Heart right ventricle (tissue), 16 donors: ENCODE results near the gene IGF2BP2. TPM values are rescaled to one million over a fixed set of nuclear protein-coding genes. Genes with fewer than 3 reads are reported as not detected.

ENCODE experiments used
- ATAC-seq, 8 donors: fragments of 200-7000 bp; cut with Tn5 transposase; one replicate each; pipeline ENCODE4 v1.9.1; 2020; ENCODE audit warnings: mild to moderate bottlenecking in 8 of 8, moderate library complexity in 8 of 8, moderate number of reproducible peaks in 1 of 8
- DNase-seq, 2 donors: peaks; one replicate each; pipeline ENCODE4 v3.0.0-alpha.2; 2020
- H3K27ac ChIP-seq, 10 donors: fragments of 200-600 bp; sonication (generic) in 2 of 10; one replicate each; pipeline versions ENCODE4 v1.5.0 to v1.8.0; 2020 to 2022; ENCODE audit warnings: mild to moderate bottlenecking in 3 of 10
- H3K27me3 ChIP-seq, 7 donors: fragments of 200-600 bp; one replicate each; pipeline ENCODE4 v1.8.0; 2021 to 2022; ENCODE audit warnings: mild to moderate bottlenecking in 2 of 7
- H3K36me3 ChIP-seq, 9 donors: fragments of 200-600 bp; sonication (generic) in 1 of 9; one replicate each; pipeline versions ENCODE4 v1.5.0 to v1.8.0; 2020 to 2022; ENCODE audit warnings: mild to moderate bottlenecking in 2 of 9
- H3K4me1 ChIP-seq, 9 donors: fragments of 200-600 bp; sonication (generic) in 1 of 9; one replicate each; pipeline versions ENCODE4 v1.5.0 to v1.8.0; 2020 to 2022; ENCODE audit warnings: mild to moderate bottlenecking in 4 of 9
- H3K4me3 ChIP-seq, 10 donors: fragments of 200-600 bp; sonication (generic) in 2 of 10; one replicate each; pipeline versions ENCODE4 v1.5.0 to v1.8.0; 2020 to 2022; ENCODE audit warnings: mild to moderate bottlenecking in 7 of 10, moderate library complexity in 2 of 10
- H3K9me3 ChIP-seq, 11 donors: fragments of 200-600 bp in 10 of 11; sonication (generic) in 2 of 11; one replicate each; pipeline versions ENCODE4 v1.5.0 to v1.8.0; 2013 to 2022; ENCODE audit warnings: mild to moderate bottlenecking in 2 of 11, control low read depth in 1 of 11, moderate library complexity in 1 of 11
- WGBS, 2 donors: extraction: QIAGEN DNeasy Blood & Tissue Kit; methylation state at CpG; one replicate each; pipeline ENCODE4 v1.1.7; 2013; ENCODE audit warnings: inconsistent platforms in 1 of 2; 5-methylcytosine and 5-hydroxymethylcytosine counted together
- intact Hi-C, 10 donors: fragments of 100-400 bp; cut with DNase I; formaldehyde crosslinking; loops; one replicate each; pipeline versions ENCODE4 v1.11.1 to v1.14.2; 2022
- long read RNA-seq, 3 donors: library from polyadenylated mRNA; unstranded; transcript quantifications; one replicate each; pipeline ENCODE4 v2.0.0, GENCODE V29; 2020 to 2021
- polyA plus RNA-seq, 2 donors: library from polyadenylated mRNA; stranded (reverse); fragments of 200-250 nt; gene quantifications; one replicate each; pipeline ENCODE4 v1.2.3, GENCODE V29; 2013
- total RNA-seq, 10 donors: library from RNA; stranded (reverse); fragmentation: NEBNext Ultra II Directional in 3 of 10; extraction: Animal tissue kit (Norgen Biotek cat#: 25700) in 3 of 10; gene quantifications; one replicate each; pipeline versions ENCODE4 v1.2.1 to v1.2.4, GENCODE V29; 2021 to 2023
- TF ChIP-seq, protein P1 (sequence below), 9 donors: fragments of 200-600 bp; sonication (generic) in 2 of 9; IDR thresholded peaks; one replicate each; pipeline versions ENCODE4 v1.5.0 to v1.8.0; 2021 to 2022; ENCODE audit warnings: antibody characterized with exemption in 9 of 9, mild to moderate bottlenecking in 5 of 9, moderate library complexity in 1 of 9
- donor health status: Arrhythmogenic right ventricular cardiomyopathy.
- donor health status: ischemic (EF 13 %, LVEDD 7.1; RV severe dilation, severe dysfunction).
- donor health status: healthy with polysubstance abuse.
- donor health status: DM: no; HTN: yes; CAD: no.
- donor health status: DM: no; HTN: no; CAD: no.
- donor health status: ischemic (EF 25% LVEDD 6.9; RV normal size, moderate dysfunction).
- donor health status: ischemic (EF 25% LVEDD 5.7; RV mildly dilated, moderate dysfunction).
- donor health status: healthy.
- donor health status: DM: yes; HTN: yes; CAD: no.
- donor health status: Ischemic cardiomyopathy.
- donor health status: ischemic (EF 35%, LVEDD 5.7; RV mildly dilated, moderate dysfunction).
- donor health status: nonischemic (EF 11% LVEDD 7.7; RV severe dilation, severe dysfunction).
- donor health status: DM: yes; HTN: yes; CAD: no.
- donor health status: PGD.
- donor health status: ischemic (EF 29% LVEDD 5.4; RV normal size, mild dysfunction).
- donor health status: nonischemic (EF 23%, LVEDD 6.1; RV moderate dilation, normal function).

The IGF2BP2 gene
- total RNA-seq (10 to 100 TPM; 13.0 to 17.8 (median 15.7) TPM), polyA plus RNA-seq (10 to 100 TPM in 1 of 2 donors, 1 to 10 TPM in 1; 9.4 to 10.7 TPM)
- long read RNA-seq, donor 1, partial matches to known transcripts: 1 of 5 reads
- long read RNA-seq, donor 1, other reads (novel, unspliced or antisense): 4 of 5 reads
- long read RNA-seq, donor 2, transcript IGF2BP2-201 (15 exons, 3,291 nt): major isoform, 7 of 17 reads
- long read RNA-seq, donor 2, partial matches to known transcripts: 6 of 17 reads
- long read RNA-seq, donor 2, other reads (novel, unspliced or antisense): 3 of 17 reads
- long read RNA-seq, donor 3, partial matches to known transcripts: 3 of 9 reads
- long read RNA-seq, donor 3, other reads (novel, unspliced or antisense): 6 of 9 reads

DNA sequence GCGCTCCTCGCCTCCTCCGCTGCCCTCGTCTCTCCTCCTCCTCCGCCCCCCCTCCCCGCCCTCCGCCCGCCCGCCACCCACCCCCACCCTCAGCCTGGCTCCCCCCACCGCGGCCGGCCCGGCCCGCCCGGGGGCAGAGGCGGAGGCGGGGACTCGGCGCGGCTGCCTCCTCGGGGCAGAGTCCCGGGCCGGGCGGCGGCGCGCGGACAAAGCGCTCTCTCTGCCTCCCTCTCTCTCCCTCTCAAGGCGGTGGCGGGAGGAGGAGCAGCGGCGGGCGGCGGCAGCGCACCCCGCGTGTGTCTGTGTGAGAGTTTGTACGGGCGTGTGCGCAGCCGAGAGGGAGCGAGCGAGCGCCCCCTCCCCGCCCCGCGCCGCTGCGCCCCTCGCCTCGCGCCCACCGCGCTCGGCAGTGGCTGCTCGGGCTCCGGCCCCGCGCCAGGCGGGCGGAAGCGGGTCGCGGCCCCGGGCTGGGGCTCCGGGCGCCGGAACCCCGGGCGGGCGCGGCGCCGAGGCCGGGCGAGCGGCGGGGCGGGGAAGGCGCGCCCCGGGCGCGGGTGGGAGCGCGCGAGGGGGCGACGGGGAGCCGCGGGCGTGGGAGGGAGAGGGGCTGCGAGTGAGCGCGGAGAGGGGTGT lies at the start of gene IGF2BP2:
Gene IGF2BP2, minus strand, starts transcription at position 37 of the 633 bp plus-strand sequence. CDS start 82 bp downstream, outside the sequence.
- no peaks in the 10 kb centered on the region for H3K36me3 ChIP-seq
- peaks cover 0 to 59% (median 41%) of the 10 kb centered on the region in 7 donors for H3K27me3 ChIP-seq
- peaks cover 2 to 27% (median 16%) of the 10 kb centered on the region in 9 donors for H3K4me1 ChIP-seq
- H3K4me3 ChIP-seq: peak within 1 kb of the TSS; percentile 58 to 83 (median 74)
- no peaks in the 10 kb centered on the region for H3K9me3 ChIP-seq
- TF ChIP-seq, protein P1, sequence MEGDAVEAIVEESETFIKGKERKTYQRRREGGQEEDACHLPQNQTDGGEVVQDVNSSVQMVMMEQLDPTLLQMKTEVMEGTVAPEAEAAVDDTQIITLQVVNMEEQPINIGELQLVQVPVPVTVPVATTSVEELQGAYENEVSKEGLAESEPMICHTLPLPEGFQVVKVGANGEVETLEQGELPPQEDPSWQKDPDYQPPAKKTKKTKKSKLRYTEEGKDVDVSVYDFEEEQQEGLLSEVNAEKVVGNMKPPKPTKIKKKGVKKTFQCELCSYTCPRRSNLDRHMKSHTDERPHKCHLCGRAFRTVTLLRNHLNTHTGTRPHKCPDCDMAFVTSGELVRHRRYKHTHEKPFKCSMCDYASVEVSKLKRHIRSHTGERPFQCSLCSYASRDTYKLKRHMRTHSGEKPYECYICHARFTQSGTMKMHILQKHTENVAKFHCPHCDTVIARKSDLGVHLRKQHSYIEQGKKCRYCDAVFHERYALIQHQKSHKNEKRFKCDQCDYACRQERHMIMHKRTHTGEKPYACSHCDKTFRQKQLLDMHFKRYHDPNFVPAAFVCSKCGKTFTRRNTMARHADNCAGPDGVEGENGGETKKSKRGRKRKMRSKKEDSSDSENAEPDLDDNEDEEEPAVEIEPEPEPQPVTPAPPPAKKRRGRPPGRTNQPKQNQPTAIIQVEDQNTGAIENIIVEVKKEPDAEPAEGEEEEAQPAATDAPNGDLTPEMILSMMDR (IDR thresholded peaks at IDR 0.05): peak in 1 of 9 donors; percentile 20
- DNase-seq (peak; percentile 49 to 73), ATAC-seq (peak; percentile 64 to 84 (median 78))
- peak within 1 kb of the TSS in 9 of 10 donors; percentile 33 to 77 (median 71) for H3K27ac ChIP-seq
- 0% methylated on average over 70 to 81 of the region's 96 CpGs for WGBS, 2 donors
- intact Hi-C loops: loop anchor here in 3 of 10 donors (10.0 kb wide), 2 partner anchors 90 to 110 kb away; partner anchors contain the start of gene TRA2B (in 3 of the 3)

DNA sequence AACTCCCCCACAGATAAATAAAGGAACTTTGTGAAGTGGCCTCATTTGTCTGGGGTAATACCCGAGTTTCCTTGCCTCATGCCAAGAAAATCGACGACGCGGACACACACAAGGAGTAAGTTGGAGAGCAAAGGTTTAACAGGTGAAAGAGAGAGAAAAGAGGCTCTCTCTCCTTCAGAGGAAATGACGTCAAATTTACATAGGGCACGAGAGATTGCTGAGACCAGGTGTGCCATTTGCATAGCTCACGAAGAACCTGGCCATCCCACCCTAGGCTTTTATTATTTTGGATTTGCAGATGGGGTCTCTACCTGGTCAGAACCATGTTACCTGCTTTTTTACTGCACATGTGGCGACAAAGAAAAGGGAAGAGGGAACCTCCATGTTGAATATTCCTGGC lies 49.3 kb upstream of the IGF2BP2 start:
- intact Hi-C loops: no loop called here
- Histone ChIP-seq H3K4me1 (no peaks in the 10 kb centered on the region), H3K27me3 (peaks cover 0 to 15% (median 0%) of the 10 kb centered on the region in 7 donors), H3K27ac (no peak overlapping the region), H3K4me3 (no peak overlapping the region), H3K36me3 (no peaks in the 10 kb centered on the region), H3K9me3 (no peaks in the 10 kb centered on the region)
- WGBS, 2 donors: 64 to 67% methylated on average over 9 of the region's 9 CpGs
- DNase-seq (no peak), ATAC-seq (no peak)
- TF ChIP-seq, protein P1 (IDR thresholded peaks at IDR 0.05): no peak

GRCh38 chr3:185867650-185868049 lies 42.8 kb upstream of the IGF2BP2 start:
- Histone ChIP-seq H3K4me3 (no peak overlapping the region), H3K4me1 (no peaks in the 10 kb centered on the region), H3K9me3 (no peaks in the 10 kb centered on the region), H3K36me3 (no peaks in the 10 kb centered on the region), H3K27me3 (peaks cover 0 to 8% (median 0%) of the 10 kb centered on the region in 7 donors), H3K27ac (no peak overlapping the region)
- TF ChIP-seq, protein P1 (IDR thresholded peaks at IDR 0.05): no peak
- intact Hi-C loops: no loop called here
- no peak for ATAC-seq
- DNase-seq: no peak
- WGBS, 2 donors: 95% methylated on average over 2 of the region's 2 CpGs

DNA sequence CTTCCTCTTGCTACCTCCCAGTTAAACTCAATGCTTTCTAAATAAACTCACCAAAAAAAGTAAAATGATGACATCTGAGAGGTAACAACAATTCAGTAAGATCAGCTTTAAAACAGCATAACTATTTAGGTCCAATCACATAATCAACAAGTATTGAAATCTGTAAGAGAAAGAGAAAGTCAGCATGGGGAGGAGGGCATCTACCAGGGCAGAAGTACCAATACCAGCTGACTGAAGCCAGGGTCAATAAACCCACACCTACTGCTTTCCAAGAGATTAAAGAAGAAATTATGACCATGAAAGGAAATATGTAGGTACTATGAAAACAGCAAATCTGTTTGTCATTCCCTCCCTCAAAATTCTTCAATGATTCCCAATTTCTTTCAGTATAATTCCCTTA lies 42.2 kb upstream of the IGF2BP2 start:
- Histone ChIP-seq H3K27me3 (peaks cover 0 to 6% (median 0%) of the 10 kb centered on the region in 7 donors), H3K4me1 (no peaks in the 10 kb centered on the region), H3K27ac (no peak overlapping the region), H3K36me3 (no peaks in the 10 kb centered on the region), H3K4me3 (no peak overlapping the region), H3K9me3 (no peaks in the 10 kb centered on the region)
- TF ChIP-seq, protein P1 (IDR thresholded peaks at IDR 0.05): no peak
- intact Hi-C loops: no loop called here
- ATAC-seq (no peak), DNase-seq (no peak)
